ENCODE data around the gene CD34.

DNA sequence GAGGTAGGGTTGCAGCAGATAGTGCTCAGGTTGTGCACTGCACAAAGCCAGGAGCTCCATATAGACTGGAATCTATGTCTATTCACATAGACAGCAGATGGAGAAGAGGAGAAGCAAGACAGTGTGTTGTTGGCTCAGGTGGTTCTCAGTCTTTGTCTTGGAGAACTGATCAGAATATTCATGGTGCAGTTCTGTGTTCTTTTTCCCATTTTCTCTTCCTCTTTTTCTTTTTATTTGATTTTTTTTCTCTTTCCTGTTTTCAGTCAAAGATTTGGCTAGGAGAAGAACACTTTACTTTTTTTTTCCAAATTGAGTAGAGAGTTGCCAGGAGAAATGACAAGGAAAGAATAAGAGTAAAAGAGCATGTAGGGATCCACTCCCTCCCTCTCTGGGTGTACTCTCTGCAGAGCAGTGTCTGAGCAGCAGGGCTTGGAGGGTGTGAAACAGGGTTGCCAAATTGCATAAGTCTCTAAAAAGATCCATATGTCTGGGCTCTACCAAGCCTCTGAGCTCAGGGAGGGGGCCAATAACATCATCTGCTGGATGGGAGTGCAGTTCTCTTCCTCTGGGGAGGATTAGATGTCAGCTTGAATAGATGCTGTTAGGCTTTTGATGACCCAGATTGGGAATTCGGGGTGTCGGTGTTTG lies 8.7 kb upstream of the CD34 start:
- no peak for TF ChIP-seq ZNF8 (CRISPR knock-in tag; IDR thresholded peaks at IDR 0.05)
- TF ChIP-seq, protein P1, sequence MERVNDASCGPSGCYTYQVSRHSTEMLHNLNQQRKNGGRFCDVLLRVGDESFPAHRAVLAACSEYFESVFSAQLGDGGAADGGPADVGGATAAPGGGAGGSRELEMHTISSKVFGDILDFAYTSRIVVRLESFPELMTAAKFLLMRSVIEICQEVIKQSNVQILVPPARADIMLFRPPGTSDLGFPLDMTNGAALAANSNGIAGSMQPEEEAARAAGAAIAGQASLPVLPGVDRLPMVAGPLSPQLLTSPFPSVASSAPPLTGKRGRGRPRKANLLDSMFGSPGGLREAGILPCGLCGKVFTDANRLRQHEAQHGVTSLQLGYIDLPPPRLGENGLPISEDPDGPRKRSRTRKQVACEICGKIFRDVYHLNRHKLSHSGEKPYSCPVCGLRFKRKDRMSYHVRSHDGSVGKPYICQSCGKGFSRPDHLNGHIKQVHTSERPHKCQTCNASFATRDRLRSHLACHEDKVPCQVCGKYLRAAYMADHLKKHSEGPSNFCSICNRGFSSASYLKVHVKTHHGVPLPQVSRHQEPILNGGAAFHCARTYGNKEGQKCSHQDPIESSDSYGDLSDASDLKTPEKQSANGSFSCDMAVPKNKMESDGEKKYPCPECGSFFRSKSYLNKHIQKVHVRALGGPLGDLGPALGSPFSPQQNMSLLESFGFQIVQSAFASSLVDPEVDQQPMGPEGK (CRISPR knock-in tag; IDR thresholded peaks at IDR 0.05; ENCODE audit: borderline replicate concordance): no peak

All from SK-N-SH treated with all-trans-retinoic acid at 6 μM for 48 hours (cell line).